ENCODE results near the gene GTF2IRD1.
A peak's percentile ranks its signal among the peaks of the same experiment; 100 is the strongest.
"Not testable (repeated sequence)": the region's sequence is repeated elsewhere in the genome, so short reads cannot be mapped to it uniquely, and the experiment has no call there.

GTF2IRD1 gene

DNA sequence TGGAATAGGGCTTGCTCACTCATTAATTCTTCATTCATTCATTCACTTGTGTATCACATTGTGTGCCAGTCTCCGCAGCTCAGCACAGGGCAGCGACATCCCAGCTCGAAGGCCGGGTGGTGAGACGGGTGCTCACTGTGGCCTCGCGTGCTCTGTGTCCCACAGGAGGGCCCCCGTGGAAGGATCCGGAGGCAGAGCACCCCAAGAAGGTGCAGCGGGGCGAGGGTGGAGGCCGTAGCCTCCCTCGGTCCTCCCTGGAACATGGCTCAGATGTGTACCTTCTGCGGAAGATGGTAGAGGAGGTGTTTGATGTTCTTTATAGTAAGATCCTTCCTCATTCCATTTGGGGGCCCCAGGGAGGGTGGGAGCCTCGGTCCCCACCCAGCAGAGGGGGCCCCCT is 61.6 kb downstream of the GTF2IRD1 start:
- DNase-seq (ENCODE audit: low spot score): no peak

- no peak for DNase-seq (ENCODE audit: low spot score)
Observed at GRCh38 chr7:74516214-74516613, 62.5 kb downstream of the GTF2IRD1 start.

DNA sequence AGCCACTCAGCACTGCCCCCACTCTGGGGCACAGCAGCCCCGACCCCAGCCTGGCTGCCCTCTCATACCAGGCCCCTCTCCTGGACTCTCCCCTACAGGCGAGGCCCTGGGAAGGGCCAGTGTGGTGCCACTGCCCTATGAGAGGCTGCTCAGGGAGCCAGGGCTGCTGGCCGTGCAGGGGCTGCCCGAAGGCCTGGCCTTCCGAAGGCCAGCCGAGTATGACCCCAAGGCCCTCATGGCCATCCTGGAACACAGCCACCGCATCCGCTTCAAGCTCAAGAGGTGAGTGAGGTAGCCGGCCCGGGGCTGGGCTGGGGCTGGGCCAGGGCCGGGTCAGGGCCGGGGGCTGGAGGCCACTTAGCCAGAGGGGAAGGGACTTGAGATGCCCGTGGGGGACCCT is 64.3 kb downstream of the GTF2IRD1 start:
- no peak for DNase-seq (ENCODE audit: low spot score)

DNA sequence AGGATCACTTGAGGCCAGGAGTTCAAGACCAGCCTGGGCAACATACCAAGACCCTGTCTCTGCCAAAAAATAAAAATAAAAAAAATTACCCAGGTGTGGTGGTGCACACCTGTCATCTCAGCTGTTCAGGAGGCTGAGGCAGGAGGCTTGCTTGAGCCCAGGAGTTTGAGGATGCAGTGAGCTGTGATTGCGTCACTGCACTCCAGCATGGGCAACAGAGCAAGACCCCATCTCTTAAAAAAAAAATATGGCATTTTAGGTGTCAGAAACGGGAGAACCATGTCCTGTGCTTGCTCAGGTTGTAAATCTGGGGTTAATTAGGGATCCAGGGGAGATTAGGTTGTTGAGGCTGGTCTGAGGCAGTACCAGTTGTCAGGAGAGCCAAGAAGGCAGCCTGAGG is 64.9 kb downstream of the GTF2IRD1 start:
- DNase-seq (ENCODE audit: low spot score): no peak

GRCh38 chr7:74519395-74519794 is 65.7 kb downstream of the GTF2IRD1 start:
- DNase-seq (ENCODE audit: low spot score): no peak

DNA sequence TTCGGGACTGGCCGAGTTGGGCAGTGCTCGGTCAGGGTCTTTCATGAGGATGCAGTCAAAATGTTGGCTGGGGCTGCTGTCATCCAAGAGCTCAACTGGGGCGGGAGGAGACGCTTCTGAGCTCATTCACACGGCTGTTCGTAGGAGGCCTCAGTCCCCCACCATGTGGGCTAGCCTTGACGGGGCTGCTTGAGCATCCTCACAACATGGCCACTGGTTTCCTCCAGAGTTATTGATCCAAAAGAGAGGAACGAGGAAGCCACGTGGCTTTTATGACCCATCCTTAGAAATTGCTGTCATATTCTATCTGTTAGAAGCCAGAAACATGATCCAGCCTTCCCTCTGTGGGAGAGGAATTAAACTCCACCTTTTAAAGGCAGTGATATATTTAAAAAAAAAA is 68.1 kb downstream of the GTF2IRD1 start:
- no peak for DNase-seq (ENCODE audit: low spot score)

- DNase-seq (ENCODE audit: low spot score): no peak
Observed at GRCh38 chr7:74522281-74522905, 68.7 kb downstream of the GTF2IRD1 start.

DNA sequence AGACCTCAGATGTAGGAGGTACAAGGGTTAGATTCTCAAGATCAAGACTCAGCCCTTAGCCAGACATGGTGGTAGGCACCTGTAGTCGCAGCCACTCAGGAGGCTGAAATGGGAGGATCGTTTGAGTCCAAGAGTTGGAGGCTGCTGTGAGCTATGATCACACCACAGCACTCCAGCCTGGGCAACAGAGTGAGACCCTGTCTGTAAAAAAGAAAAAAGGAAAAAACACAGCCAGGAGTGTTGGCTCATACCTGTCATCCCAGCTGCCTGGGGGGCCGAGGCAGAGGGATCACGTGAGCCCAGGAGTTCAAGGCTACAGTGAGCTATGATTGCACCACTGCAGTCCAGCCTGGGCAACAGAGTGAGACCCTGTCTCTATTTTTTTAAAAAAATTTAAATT is 69.3 kb downstream of the GTF2IRD1 start:
- DNase-seq (ENCODE audit: low spot score): no peak

DNA sequence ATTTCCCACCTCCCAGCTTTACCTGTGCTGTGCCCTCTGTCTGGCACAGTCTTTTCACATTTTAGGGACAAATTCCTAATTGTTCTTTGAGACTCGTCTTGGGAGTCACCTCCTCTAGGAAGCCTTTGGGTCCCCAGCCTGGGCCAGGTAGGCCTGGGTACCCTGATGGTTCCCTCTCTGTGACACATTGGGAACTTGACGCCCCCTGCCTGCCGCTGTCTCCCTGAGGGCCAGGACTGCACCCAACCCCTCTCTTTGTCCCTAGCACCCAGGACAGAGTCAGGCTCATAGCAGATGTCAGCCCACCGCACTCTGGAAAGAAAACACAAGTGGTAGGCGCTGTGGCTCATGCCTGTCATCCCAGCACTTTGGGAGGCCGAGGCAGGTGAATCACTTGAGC is 71.4 kb downstream of the GTF2IRD1 start:
- no peak for DNase-seq (ENCODE audit: low spot score)

DNA sequence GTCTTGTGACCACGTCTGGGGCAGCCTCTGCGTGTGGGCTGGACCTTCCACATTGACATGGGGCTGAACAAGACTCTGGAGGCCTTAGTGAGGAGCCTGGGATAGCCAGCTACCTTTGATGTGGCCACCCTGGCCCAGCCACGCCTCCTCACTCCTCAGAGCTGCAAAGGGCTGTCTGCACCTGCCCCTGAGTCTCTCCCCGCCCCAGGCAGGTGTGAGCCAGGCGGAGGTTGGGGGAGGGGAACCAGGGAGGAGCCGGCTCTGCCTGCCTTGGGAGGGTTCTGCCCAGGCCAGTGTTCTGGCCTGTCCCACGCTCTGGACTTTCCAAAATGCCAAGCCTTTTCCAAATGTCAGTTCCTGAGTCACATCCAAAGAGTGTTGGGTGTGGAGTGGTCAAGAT is 72.2 kb downstream of the GTF2IRD1 start:
- no peak for DNase-seq (ENCODE audit: low spot score)

DNA sequence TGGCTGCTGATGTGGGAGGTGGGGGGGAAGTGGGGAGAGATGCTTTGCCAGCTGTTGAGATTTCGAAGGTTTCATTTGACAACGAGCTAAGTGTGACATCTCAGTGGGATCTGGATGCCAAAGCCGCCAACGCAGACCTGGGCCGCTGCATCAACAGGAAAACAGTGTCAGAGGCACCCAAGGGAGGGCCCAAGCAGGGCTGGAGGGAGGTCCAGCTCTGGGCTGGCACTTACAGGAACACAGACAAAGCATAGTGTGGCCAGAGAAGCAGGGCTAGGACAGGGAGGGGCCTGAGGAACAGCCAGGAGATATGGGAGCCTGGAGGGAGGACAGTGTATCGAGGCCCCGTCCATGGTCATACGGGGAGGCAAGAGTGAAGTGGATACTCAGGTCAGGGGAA is 73.1 kb downstream of the GTF2IRD1 start:
- no peak for DNase-seq (ENCODE audit: low spot score)

- DNase-seq (ENCODE audit: low spot score): no peak
Observed at GRCh38 chr7:74527842-74528241, 74.1 kb downstream of the GTF2IRD1 start.

GRCh38 chr7:74528773-74529172 is 75.1 kb downstream of the GTF2IRD1 start:
- DNase-seq (ENCODE audit: low spot score): not testable (repeated sequence)

DNA sequence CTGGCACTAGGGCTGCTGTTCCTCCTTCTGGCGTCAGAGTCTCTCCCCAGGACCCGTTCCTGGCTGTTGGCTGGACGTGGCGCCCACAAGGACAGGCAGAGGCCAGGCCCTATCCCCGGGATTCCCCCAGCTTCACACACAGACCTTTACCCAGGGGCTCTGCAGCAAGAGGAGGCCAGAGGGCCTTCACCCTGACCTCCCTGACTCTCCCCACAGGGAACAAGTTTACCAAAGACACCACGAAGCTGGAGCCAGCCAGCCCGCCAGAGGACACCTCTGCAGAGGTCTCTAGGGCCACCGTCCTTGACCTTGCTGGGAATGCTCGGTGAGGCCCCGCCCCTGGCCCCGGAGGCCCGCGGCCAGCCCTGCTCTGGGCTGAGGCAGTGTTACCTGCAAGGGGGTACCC is 82.2 kb downstream of the GTF2IRD1 start:
- DNase-seq (ENCODE audit: low spot score): no peak

- not testable (repeated sequence) for DNase-seq (ENCODE audit: low spot score)
Observed at GRCh38 chr7:74541937-74542336, 88.2 kb downstream of the GTF2IRD1 start.

- no peak for DNase-seq (ENCODE audit: low spot score)
Observed at GRCh38 chr7:74542558-74543117, 88.9 kb downstream of the GTF2IRD1 start.

DNA sequence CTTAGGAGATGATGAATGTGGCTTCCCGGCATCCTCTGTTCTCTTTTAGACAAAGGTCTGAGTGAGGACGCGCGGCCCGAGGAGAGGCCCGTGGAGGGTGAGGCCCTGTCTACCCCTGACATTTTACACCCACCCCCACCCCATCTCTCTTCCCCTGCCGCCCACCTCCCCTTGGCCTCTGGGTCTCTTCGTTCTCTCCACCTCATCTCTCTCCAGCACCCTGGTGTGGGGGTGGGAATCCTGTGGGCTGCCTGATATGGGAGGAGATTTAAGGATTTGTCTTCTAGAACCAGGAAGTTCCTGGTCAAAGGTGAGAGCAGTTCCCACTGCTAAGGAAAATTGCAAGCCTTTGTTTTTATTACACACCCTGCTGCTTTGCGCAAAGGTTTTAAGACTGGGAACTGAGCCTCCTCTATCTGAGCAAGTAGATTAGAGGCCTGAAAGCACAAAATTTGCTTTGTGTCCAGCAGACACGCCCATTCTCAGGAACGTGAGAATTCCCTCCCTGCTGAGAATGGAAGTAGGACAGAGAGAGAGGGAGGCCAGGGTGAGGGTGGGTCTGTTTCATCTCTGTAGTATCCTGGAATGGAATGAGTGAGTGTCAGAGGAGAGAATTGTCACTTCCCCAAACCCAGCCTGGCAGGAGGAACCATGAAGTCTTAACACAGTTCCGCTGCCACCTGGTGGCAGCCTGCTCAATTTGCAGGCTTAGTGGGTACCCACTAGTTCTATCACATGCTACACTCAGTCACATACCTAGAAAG is 91.2 kb downstream of the GTF2IRD1 start:
- DNase-seq (ENCODE audit: low spot score): peak; percentile 63

- DNase-seq (ENCODE audit: low spot score): no peak
Observed at GRCh38 chr7:74545921-74546320, 92.2 kb downstream of the GTF2IRD1 start.

GRCh38 chr7:74553596-74554012 is 99.9 kb downstream of the GTF2IRD1 start:
- not testable (repeated sequence) for DNase-seq (ENCODE audit: low spot score)

GRCh38 chr7:74554178-74554577 is 100.5 kb downstream of the GTF2IRD1 start:
- DNase-seq (ENCODE audit: low spot score): no peak

- DNase-seq (ENCODE audit: low spot score): no peak
Observed at GRCh38 chr7:74560086-74560719, 106.5 kb downstream of the GTF2IRD1 start.

DNA sequence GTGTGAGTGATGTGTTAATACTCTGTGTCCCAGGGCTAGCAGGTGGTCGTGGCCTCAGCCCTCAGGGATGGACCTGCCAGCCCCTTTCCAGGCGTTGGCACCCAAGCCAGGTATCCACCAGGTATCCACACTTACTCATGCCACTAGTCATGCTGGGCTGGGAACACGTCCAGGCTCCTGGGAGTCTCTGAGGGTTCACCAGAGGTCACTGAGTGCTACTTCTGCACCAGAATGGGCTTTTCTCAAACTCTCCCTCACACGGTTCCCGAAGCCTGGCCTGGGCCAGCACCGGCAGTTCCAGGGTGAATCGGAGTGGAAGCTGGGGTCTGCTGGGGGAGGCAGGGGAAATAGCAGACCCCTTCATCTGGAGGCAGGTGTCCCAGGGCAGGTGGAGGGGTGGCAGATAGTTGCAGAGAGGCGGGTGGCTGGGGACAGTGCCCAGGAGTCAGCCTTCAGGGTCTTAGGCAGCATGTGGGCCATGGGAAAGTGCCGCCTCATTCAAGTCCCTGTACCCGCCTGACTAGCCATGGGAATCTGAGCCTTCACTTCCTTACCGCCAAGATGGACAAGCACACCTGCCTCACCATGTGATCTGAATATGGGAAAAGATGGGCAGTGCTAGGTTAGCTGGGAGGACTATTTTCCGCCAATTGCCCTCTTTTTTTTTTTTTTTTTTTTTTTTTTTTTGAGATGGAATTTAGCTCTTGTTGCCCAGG is 108.3 kb downstream of the GTF2IRD1 start:
- DNase-seq (ENCODE audit: low spot score): no peak
